HCT116 (cell line): Measurements from ENCODE around the gene SYNDIG1. TPM values are rescaled to one million over a fixed set of nuclear protein-coding genes. Genes with fewer than 3 reads are reported as not detected.

Experiments used
- ATAC-seq: fragments of 200-7000 bp; cut with Tn5 transposase; 2 replicates; pipeline ENCODE4 v1.9.1; 2020; ENCODE audit warnings: mild to moderate bottlenecking, moderate library complexity
- BruUV-seq: library from RNA; stranded (reverse); fragments of 400-500 nt; replicated peaks from 2 replicates; lab custom pipeline; 2021; lab: Mats Ljungman, UMichigan
- CTCF ChIA-PET: fragments of 300-600 bp; sonication (Branson Sonifier 250); formaldehyde crosslinking; loops from one replicate; lab custom pipeline; 2021; ENCODE audit warnings: antibody characterized with exemption; lab: Charles Lee
- POLR2A ChIA-PET: fragments of 300-600, 350-600 bp; sonication (Branson Sonifier 250); formaldehyde crosslinking; loops from one replicate; lab custom pipeline; 2021; ENCODE audit warnings: antibody characterized with exemption; lab: Charles Lee
- RAD21 ChIA-PET, 2 experiments: fragments of 300-600 bp; sonication (Branson Sonifier 250); formaldehyde crosslinking; loops; one replicate each; lab custom pipeline; 2023; ENCODE audit warnings: low total read pairs in 2 of 2; ENCODE audit not compliant: uncharacterized antibody in 2 of 2, unreplicated experiment in 2 of 2, low non-redundant PET in 1 of 2; lab: Charles Lee
- DNase-seq: peaks from one replicate; pipeline ENCODE4 v3.0.0-alpha.2; 2010; ENCODE audit warnings: low read depth, low spot score
- H2AFZ ChIP-seq: fragments of 200-600 bp; shearing (Covaris generic), sonication (generic); 2 replicates; pipeline ENCODE4 v1.6.1; 2017; ENCODE audit warnings: low read depth, mixed run types, mixed read lengths, antibody characterized with exemption, low read length; ENCODE audit not compliant: poor library complexity, severe bottlenecking
- H3K27ac ChIP-seq: 2 replicates; pipeline ENCODE4 v1.5.1; 2012; ENCODE audit warnings: low read depth, low read length
- H3K27me3 ChIP-seq: fragments of 200-600 bp; sonication (generic); 2 replicates; pipeline ENCODE4 v1.6.1; 2016; ENCODE audit warnings: mixed run types, low read length, mixed read lengths; ENCODE audit not compliant: insufficient read depth
- H3K36me3 ChIP-seq, 2 experiments: fragments of 200-500 bp in 1 of 2; fragments of 200-600 bp in 1 of 2; sonication (Bioruptor generic) in 1 of 2; sonication (generic) in 1 of 2; 2 replicates each; pipeline versions ENCODE4 v1.5.1 to v1.6.1; 2014 to 2016; ENCODE audit warnings: low read length in 2 of 2, inconsistent platforms in 1 of 2, mixed read lengths in 1 of 2, mixed run types in 1 of 2; ENCODE audit not compliant: insufficient read depth in 2 of 2, control insufficient read depth in 1 of 2
- H3K4me1 ChIP-seq, 2 experiments: fragments of 200-600 bp in 1 of 2; sonication (generic) in 1 of 2; 2 replicates each; pipeline versions ENCODE4 v1.5.1 to v1.6.1; 2012 to 2017; ENCODE audit warnings: low read length in 2 of 2, inconsistent platforms in 1 of 2, mild to moderate bottlenecking in 1 of 2, mixed read lengths in 1 of 2, mixed run types in 1 of 2, moderate library complexity in 1 of 2; ENCODE audit not compliant: insufficient read depth in 2 of 2, control insufficient read depth in 1 of 2
- H3K4me2 ChIP-seq: fragments of 200-600 bp; sonication (generic); 2 replicates; pipeline ENCODE4 v1.6.1; 2017; ENCODE audit warnings: mixed run types, low read length, mixed read lengths
- H3K4me3 ChIP-seq, 2 experiments: fragments of 200-600 bp in 1 of 2; sonication (generic) in 1 of 2; replicated peaks in 1 of 2; 2 replicates each; pipeline ENCODE4 v1.5.1; 2011 to 2016; ENCODE audit warnings: low read length in 2 of 2, control low read depth in 1 of 2, low read depth in 1 of 2, mild to moderate bottlenecking in 1 of 2, mixed read lengths in 1 of 2, mixed run types in 1 of 2
- H3K79me2 ChIP-seq: fragments of 200-600 bp; sonication (generic); 2 replicates; pipeline ENCODE4 v1.6.1; 2017; ENCODE audit warnings: mild to moderate bottlenecking, mixed run types, low read length, moderate library complexity, mixed read lengths; ENCODE audit not compliant: insufficient read depth
- H3K9ac ChIP-seq: fragments of 200-600 bp; sonication (generic); 2 replicates; pipeline ENCODE4 v1.6.1; 2016; ENCODE audit warnings: low read length, mixed read lengths
- H3K9me2 ChIP-seq: fragments of 200-600 bp; sonication (generic), shearing (Covaris generic); 2 replicates; pipeline ENCODE4 v1.6.1; 2017; ENCODE audit warnings: mixed run types, mild to moderate bottlenecking, moderate library complexity; ENCODE audit not compliant: insufficient read depth
- H3K9me3 ChIP-seq, 2 experiments: fragments of 200-500 bp in 1 of 2; fragments of 200-600 bp in 1 of 2; sonication (Bioruptor generic) in 1 of 2; sonication (generic) in 1 of 2; 2 replicates each; pipeline ENCODE4 v1.6.1; 2014 to 2017; ENCODE audit warnings: low read length in 2 of 2, mixed read lengths in 2 of 2, inconsistent platforms in 1 of 2, low read depth in 1 of 2, mild to moderate bottlenecking in 1 of 2, mixed run types in 1 of 2, moderate library complexity in 1 of 2; ENCODE audit not compliant: control insufficient read depth in 1 of 2, insufficient read depth in 1 of 2
- H4K20me1 ChIP-seq: fragments of 200-600 bp; sonication (generic), shearing (Covaris generic); 2 replicates; pipeline ENCODE4 v1.6.1; 2017; ENCODE audit warnings: mixed run types, mild to moderate bottlenecking, moderate library complexity; ENCODE audit not compliant: insufficient read depth
- CBX3 ChIP-seq: IDR thresholded peaks from 2 replicates; pipeline ENCODE4 v1.6.1; 2012; ENCODE audit warnings: low read depth
- CEBPB ChIP-seq: IDR thresholded peaks from 2 replicates; pipeline ENCODE4 v1.6.1; 2012; ENCODE audit warnings: low read depth
- EGR1 ChIP-seq: IDR thresholded peaks from 2 replicates; pipeline ENCODE4 v1.6.1; 2012; ENCODE audit warnings: low read depth
- ELF1 ChIP-seq: IDR thresholded peaks from 2 replicates; pipeline ENCODE4 v1.6.1; 2012; ENCODE audit warnings: low read depth, borderline replicate concordance
- EZH2 ChIP-seq: fragments of 200-600 bp; sonication (generic); IDR thresholded peaks from 2 replicates; pipeline ENCODE4 v1.6.1; 2017; ENCODE audit warnings: antibody characterized with exemption, mixed run types
- FOSL1 ChIP-seq: IDR thresholded peaks from 2 replicates; pipeline ENCODE4 v1.6.1; 2012; ENCODE audit warnings: low read depth
- SIN3A ChIP-seq: IDR thresholded peaks from 2 replicates; pipeline ENCODE4 v1.6.1; 2012; ENCODE audit warnings: low read depth
- TCF7L2 ChIP-seq: IDR thresholded peaks from 2 replicates; pipeline ENCODE4 v1.7.0; 2011; ENCODE audit warnings: borderline replicate concordance, inconsistent platforms; ENCODE audit not compliant: insufficient read depth, insufficient read length; ENCODE audit errors: extremely low read depth
- ZFX ChIP-seq: fragments of 450-650 bp; IDR thresholded peaks from 2 replicates; pipeline ENCODE4 v1.6.1; 2017
- intact Hi-C: fragments of 100-400 bp; cut with micrococcal nuclease; formaldehyde crosslinking; loops from 2 replicates; pipeline ENCODE4 v1.10.0; 2022
- total RNA-seq: library from RNA; stranded (reverse); gene quantifications from one replicate; pipeline ENCODE4 v1.2.1, GENCODE V29; 2021; ENCODE audit not compliant: unreplicated experiment
- TF ChIP-seq, protein P1 (sequence below), 3 experiments: fragments of 200-600 bp in 1 of 3; sonication (generic) in 1 of 3; IDR thresholded peaks in 2 of 3; conservative IDR thresholded peaks in 1 of 3; 2 replicates each; pipeline ENCODE4 v1.5.1; 2012 to 2017; ENCODE audit warnings: low read depth in 2 of 3, low read length in 2 of 3, antibody characterized with exemption in 1 of 3, borderline replicate concordance in 1 of 3, control low read depth in 1 of 3, mild to moderate bottlenecking in 1 of 3, mixed read lengths in 1 of 3, mixed run types in 1 of 3, moderate library complexity in 1 of 3; ENCODE audit not compliant: insufficient read depth in 1 of 3
- TF ChIP-seq, protein P2 (sequence below): IDR thresholded peaks from 2 replicates; pipeline ENCODE4 v1.6.1; 2012
- TF ChIP-seq, protein P3 (sequence below): IDR thresholded peaks from 2 replicates; pipeline ENCODE4 v1.6.1; 2012; ENCODE audit warnings: low read depth

The SYNDIG1 gene
- total RNA-seq, 1 experiment from 2014 or later = not detected

DNA sequence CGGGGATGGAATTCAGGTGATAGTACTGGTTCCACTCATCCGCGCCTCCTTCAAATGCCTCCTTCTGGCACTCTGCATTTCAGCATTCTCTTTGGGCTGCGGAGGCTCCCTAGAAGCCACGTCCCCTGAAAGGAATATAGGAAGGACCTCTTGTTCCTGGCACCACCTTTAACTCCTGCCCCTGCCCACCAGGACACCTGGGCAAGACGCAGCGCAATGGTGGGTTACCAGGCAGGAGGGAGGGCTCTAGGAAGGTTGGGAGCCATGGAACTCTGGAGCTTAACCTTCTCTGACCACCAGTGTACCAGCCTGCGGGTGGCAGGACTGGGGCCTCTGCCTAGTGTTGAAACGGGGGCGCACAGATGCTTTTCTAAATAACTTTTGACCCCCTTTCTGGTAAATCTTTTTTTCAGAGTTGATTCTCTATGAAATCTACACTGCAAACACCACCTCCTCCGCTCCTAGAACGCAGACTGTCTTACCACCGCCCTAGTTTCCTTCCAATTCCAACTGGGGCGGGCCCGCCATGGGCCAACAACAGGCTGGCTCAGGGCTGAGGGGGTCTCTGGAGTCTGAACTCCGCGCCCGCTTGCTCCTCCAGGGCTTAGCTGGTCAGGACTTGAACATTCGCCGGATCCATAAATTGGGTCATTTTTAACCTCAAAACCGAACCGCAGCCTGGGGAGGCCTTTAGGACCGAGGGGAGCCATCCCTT is 871 bp upstream of the SYNDIG1 start (continued):
- TF ChIP-seq TCF7L2 (no peak), EZH2 (no peak), SIN3A (no peak), CEBPB (no peak)

DNA sequence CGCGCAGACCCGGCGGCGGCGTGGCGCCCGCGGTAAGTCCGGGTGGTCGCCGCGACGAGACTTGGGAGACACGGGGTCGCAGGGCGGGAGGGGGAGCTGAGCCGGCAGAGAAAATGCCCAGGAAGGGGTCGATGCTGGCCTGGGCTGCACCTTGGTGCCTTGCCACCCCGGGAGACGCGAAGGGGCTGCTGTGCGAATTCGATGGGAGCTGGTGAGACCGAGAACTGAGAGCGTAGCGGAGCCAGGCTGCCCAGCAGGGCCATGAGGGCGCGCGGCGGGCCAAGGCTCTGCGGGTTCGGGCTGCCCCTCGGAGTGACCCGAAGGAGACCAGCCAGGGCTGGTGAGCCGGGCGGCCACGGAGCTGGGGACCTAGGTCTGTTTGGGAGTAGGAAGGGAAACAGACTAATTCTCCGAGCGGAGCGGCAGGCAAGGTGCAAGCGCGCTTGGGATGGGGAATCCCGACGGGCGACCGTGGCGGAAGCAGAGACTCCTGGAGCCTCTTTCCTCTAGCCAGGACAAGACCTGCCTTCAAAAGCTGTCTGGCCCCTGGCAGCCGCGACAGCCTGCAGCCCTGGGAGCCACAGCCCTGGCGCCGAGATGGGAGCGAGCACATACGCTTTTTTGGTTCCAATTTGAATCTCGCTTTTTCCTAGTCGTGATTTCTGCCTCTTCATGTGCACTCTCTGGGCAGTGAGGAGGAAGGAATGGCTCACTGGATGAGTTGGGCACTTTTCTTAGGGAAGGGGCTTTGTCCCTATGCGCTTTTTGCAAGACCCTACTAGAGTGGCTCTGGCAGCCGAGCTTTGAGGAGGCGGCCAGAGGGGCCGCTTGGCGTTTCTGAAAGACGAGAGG is 691 bp downstream of the SYNDIG1 start:
- ChIA-PET RAD21 (no interaction called here), POLR2A (no interaction called here), CTCF (no interaction called here)
- Histone ChIP-seq H3K9me2 (no peaks in the 10 kb centered on the region), H3K27me3 (peaks cover 18% of the 10 kb centered on the region; the same call in 1 of the 2 replicates), H3K4me1 (no peaks in the 10 kb centered on the region), H2AFZ (no peak overlapping the region), H3K9me3 (no peaks in the 10 kb centered on the region), H3K79me2 (no peaks in the 10 kb centered on the region), H3K9ac (no peak overlapping the region), H3K27ac (no peak overlapping the region), H3K36me3 (no peaks in the 10 kb centered on the region), H3K4me2 (no peak overlapping the region), H3K4me3 (no peak overlapping the region), H4K20me1 (no peaks in the 10 kb centered on the region)
- no peak for TF ChIP-seq EGR1
- TF ChIP-seq, protein P1, sequence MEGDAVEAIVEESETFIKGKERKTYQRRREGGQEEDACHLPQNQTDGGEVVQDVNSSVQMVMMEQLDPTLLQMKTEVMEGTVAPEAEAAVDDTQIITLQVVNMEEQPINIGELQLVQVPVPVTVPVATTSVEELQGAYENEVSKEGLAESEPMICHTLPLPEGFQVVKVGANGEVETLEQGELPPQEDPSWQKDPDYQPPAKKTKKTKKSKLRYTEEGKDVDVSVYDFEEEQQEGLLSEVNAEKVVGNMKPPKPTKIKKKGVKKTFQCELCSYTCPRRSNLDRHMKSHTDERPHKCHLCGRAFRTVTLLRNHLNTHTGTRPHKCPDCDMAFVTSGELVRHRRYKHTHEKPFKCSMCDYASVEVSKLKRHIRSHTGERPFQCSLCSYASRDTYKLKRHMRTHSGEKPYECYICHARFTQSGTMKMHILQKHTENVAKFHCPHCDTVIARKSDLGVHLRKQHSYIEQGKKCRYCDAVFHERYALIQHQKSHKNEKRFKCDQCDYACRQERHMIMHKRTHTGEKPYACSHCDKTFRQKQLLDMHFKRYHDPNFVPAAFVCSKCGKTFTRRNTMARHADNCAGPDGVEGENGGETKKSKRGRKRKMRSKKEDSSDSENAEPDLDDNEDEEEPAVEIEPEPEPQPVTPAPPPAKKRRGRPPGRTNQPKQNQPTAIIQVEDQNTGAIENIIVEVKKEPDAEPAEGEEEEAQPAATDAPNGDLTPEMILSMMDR (IDR thresholded peaks at IDR 0.05 in 2 of 3, conservative IDR thresholded peaks at IDR 0.05 in 1 of 3; ENCODE audit: borderline replicate concordance in 1 of 3, insufficient read depth in 1 of 3, low read depth in 2 of 3, low read length in 2 of 3) = no peak
- TF ChIP-seq CBX3 = no peak
- TF ChIP-seq ZFX = no peak
- TF ChIP-seq TCF7L2 = no peak
- no peak for TF ChIP-seq FOSL1
- TF ChIP-seq ELF1 = no peak
- TF ChIP-seq, protein P2, sequence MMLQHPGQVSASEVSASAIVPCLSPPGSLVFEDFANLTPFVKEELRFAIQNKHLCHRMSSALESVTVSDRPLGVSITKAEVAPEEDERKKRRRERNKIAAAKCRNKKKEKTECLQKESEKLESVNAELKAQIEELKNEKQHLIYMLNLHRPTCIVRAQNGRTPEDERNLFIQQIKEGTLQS = no peak
- TF ChIP-seq, protein P3, sequence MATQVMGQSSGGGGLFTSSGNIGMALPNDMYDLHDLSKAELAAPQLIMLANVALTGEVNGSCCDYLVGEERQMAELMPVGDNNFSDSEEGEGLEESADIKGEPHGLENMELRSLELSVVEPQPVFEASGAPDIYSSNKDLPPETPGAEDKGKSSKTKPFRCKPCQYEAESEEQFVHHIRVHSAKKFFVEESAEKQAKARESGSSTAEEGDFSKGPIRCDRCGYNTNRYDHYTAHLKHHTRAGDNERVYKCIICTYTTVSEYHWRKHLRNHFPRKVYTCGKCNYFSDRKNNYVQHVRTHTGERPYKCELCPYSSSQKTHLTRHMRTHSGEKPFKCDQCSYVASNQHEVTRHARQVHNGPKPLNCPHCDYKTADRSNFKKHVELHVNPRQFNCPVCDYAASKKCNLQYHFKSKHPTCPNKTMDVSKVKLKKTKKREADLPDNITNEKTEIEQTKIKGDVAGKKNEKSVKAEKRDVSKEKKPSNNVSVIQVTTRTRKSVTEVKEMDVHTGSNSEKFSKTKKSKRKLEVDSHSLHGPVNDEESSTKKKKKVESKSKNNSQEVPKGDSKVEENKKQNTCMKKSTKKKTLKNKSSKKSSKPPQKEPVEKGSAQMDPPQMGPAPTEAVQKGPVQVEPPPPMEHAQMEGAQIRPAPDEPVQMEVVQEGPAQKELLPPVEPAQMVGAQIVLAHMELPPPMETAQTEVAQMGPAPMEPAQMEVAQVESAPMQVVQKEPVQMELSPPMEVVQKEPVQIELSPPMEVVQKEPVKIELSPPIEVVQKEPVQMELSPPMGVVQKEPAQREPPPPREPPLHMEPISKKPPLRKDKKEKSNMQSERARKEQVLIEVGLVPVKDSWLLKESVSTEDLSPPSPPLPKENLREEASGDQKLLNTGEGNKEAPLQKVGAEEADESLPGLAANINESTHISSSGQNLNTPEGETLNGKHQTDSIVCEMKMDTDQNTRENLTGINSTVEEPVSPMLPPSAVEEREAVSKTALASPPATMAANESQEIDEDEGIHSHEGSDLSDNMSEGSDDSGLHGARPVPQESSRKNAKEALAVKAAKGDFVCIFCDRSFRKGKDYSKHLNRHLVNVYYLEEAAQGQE = no peak
- TF ChIP-seq CEBPB = no peak
- intact Hi-C loops = no loop called here
- DNase-seq = no peak
- no peak for ATAC-seq
- no TSS peak for BruUV-seq
